Type B pancreatic cell (in vitro differentiated cells): ENCODE measurements around the gene DYRK4. TPM values are rescaled to one million over a fixed set of nuclear protein-coding genes. Genes with fewer than 3 reads are reported as not detected.

ENCODE experiments used
- DNase-seq: peaks from one replicate; pipeline ENCODE4 v3.0.0; 2021; ENCODE audit warnings: mixed read lengths; ENCODE audit not compliant: unreplicated experiment; ENCODE audit errors: extremely low spot score
- H3K27ac Mint-ChIP-seq: 2 replicates; pipeline ENCODE4 v1.8.0; 2021; ENCODE audit warnings: mild to moderate bottlenecking, mixed read lengths
- H3K27me3 Mint-ChIP-seq: 2 replicates; pipeline ENCODE4 v1.8.0; 2021; ENCODE audit warnings: mixed read lengths
- H3K36me3 Mint-ChIP-seq: 2 replicates; pipeline ENCODE4 v1.8.0; 2021; ENCODE audit warnings: mixed read lengths
- H3K4me1 Mint-ChIP-seq: one replicate; pipeline ENCODE4 v1.8.0; 2021; ENCODE audit warnings: mixed read lengths; ENCODE audit not compliant: unreplicated experiment
- H3K4me3 Mint-ChIP-seq: 2 replicates; pipeline ENCODE4 v1.8.0; 2021; ENCODE audit warnings: mild to moderate bottlenecking, mixed read lengths
- H3K9me3 Mint-ChIP-seq: 2 replicates; pipeline ENCODE4 v1.8.0; 2021; ENCODE audit warnings: mixed read lengths
- total RNA-seq: library from RNA; stranded (reverse); gene quantifications from 2 replicates; pipeline ENCODE4 v1.2.1, GENCODE V29; 2021; ENCODE audit warnings: low replicate concordance
- TF ChIP-seq, protein P1 (sequence below): fragments of 200-600 bp; sonication (generic); conservative IDR thresholded peaks from 2 replicates; pipeline ENCODE4 v1.5.0; 2021; ENCODE audit warnings: antibody characterized with exemption, mild to moderate bottlenecking

The DYRK4 gene
- total RNA-seq, 1 donor from 2014 or later: 31.6 TPM

DNA sequence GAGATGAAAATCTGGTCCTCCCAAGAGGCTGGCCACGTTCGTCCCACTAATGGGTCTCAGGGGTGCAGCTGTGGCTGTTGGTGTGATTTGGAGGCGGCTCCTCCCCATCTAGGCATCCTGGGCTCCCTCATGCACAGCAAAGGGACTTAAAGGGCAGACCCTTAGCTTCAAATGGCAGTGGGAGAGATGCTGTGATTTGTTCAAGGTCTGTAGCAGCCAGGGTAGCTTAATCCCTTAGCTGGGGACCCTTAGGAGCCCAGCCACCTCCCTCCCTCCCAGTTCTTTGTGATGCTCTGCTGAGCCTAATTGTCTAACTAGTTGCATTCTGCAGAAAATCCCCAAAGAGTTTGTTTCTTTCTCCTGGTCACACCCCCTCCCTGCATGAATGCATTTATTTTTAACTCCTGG lies 18.3 kb downstream of the DYRK4 start:
- Mint-ChIP-seq H3K4me1 (no peaks in the 10 kb centered on the region), H3K9me3 (no peaks in the 10 kb centered on the region), H3K36me3 (no peaks in the 10 kb centered on the region), H3K4me3 (no peak overlapping the region), H3K27me3 (peaks cover 52% of the 10 kb centered on the region), H3K27ac (no peak overlapping the region)
- no peak for DNase-seq
- TF ChIP-seq, protein P1, sequence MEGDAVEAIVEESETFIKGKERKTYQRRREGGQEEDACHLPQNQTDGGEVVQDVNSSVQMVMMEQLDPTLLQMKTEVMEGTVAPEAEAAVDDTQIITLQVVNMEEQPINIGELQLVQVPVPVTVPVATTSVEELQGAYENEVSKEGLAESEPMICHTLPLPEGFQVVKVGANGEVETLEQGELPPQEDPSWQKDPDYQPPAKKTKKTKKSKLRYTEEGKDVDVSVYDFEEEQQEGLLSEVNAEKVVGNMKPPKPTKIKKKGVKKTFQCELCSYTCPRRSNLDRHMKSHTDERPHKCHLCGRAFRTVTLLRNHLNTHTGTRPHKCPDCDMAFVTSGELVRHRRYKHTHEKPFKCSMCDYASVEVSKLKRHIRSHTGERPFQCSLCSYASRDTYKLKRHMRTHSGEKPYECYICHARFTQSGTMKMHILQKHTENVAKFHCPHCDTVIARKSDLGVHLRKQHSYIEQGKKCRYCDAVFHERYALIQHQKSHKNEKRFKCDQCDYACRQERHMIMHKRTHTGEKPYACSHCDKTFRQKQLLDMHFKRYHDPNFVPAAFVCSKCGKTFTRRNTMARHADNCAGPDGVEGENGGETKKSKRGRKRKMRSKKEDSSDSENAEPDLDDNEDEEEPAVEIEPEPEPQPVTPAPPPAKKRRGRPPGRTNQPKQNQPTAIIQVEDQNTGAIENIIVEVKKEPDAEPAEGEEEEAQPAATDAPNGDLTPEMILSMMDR: no peak

DNA sequence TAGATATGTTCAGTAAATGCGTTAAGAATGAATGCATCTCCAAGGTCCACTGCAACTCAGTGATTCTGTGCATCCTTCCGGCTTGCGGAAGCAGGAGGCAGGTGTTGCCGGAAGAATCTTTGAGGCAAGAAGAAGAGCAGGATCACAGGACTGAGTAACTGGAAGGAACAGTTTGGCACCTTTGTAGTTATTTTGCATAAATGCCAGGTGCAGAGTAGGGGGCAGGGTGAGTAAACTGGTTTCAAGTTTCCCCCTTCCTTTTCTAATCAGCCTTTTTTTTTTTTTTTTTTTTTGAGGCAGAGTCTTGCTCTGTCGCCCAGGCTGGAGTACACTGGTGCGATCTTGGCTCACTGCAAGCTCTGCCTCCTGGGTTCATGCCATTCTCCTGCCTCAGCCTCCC lies 22.3 kb downstream of the DYRK4 start:
- Mint-ChIP-seq H3K4me3 (no peak overlapping the region), H3K27me3 (peaks cover 62% of the 10 kb centered on the region), H3K27ac (no peak overlapping the region), H3K4me1 (no peaks in the 10 kb centered on the region), H3K36me3 (no peaks in the 10 kb centered on the region), H3K9me3 (no peaks in the 10 kb centered on the region)
- no peak for DNase-seq
- TF ChIP-seq, protein P1: no peak

DNA sequence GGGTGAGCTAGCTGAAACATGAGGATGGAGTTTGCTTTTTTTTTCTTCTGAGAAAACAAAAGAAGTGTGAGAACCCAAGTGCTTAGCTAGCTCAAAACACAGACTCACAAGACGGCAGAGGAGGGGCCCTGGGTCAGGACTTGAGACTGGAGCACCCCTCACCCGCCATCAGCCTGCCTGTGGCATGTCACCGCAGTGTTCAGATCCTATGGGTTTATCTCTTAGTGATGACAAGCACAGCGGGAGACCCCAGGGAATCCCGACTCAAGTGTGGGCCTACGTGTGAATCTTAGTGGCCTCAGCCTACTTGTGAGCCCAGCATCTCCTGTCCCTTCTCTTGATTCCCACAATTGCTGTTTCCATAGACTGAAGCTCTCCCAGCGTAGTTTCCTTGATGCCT lies 22.9 kb downstream of the DYRK4 start:
- TF ChIP-seq, protein P1: no peak
- no peak overlapping the region for H3K27ac Mint-ChIP-seq
- no peak for DNase-seq
- H3K27me3 Mint-ChIP-seq: peaks cover 65% of the 10 kb centered on the region
- no peaks in the 10 kb centered on the region for H3K36me3 Mint-ChIP-seq
- H3K4me3 Mint-ChIP-seq: no peak overlapping the region
- no peaks in the 10 kb centered on the region for H3K9me3 Mint-ChIP-seq
- H3K4me1 Mint-ChIP-seq: no peaks in the 10 kb centered on the region

DNA sequence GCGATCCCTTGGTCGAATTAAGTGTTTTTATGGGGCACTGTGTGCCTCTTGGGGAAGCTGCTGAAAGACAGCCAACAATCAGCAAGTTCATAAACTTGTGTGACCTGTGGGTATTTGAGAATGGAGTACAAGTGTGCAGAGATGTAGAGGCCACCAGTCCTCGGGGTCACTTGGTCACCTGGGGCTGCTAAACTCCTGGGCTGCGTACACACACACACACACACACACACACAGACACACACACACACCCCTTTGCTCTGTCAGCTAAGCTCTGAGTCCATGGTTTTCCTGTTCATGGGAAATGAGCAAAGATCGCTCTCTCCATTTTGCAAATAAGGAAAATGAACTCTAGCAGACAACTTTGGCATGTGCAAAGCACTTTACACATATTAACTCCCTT lies 24.5 kb downstream of the DYRK4 start:
- TF ChIP-seq, protein P1: no peak
- H3K4me1 Mint-ChIP-seq: no peaks in the 10 kb centered on the region
- H3K27ac Mint-ChIP-seq: no peak overlapping the region
- no peaks in the 10 kb centered on the region for H3K9me3 Mint-ChIP-seq
- peaks cover 62% of the 10 kb centered on the region for H3K27me3 Mint-ChIP-seq
- no peak for DNase-seq
- H3K36me3 Mint-ChIP-seq: no peaks in the 10 kb centered on the region
- no peak overlapping the region for H3K4me3 Mint-ChIP-seq

DNA sequence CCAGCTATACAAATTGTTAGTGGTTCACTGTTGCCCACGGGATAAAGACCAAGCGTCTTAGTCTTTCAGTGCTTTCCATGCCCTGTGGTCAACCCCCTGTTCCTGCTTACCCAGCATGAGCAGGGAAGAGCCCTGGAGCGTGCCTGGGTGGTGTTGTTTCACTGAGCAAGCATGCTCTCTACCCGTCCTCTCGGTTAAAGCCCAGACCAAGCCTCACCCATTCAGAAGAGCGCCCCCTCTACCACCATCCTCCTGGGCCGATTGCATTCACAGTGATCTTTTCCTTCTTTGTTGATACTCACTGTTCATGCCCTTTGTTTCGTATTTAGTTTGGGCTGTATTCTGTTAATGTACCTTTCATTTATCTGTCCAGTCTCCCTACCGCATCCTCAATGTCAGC lies 25.1 kb downstream of the DYRK4 start:
- H3K4me1 Mint-ChIP-seq: no peaks in the 10 kb centered on the region
- H3K27me3 Mint-ChIP-seq: peaks cover 65% of the 10 kb centered on the region
- no peak overlapping the region for H3K4me3 Mint-ChIP-seq
- H3K36me3 Mint-ChIP-seq: no peaks in the 10 kb centered on the region
- no peak for DNase-seq
- H3K27ac Mint-ChIP-seq: no peak overlapping the region
- TF ChIP-seq, protein P1: no peak
- no peaks in the 10 kb centered on the region for H3K9me3 Mint-ChIP-seq

DNA sequence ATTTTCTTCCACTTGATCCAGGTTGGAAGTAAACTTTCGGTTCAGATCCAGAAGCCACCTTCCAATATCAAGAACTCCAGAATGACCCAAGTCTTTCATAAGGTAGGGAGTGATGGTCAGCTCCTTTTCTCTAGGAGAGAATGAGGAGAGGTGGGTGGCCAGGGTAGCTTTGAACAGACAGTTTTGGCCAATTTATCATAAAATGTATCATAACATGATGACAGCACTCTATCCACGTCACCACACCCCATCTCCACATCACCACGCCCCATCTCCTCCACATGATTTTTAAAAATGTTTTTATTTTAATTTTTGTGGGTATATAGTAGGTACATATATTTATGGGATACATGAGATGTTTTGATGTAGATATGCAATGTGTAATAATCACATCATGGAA lies 26.9 kb downstream of the DYRK4 start:
- Mint-ChIP-seq H3K27me3 (peaks cover 70% of the 10 kb centered on the region), H3K4me3 (no peak overlapping the region), H3K27ac (no peak overlapping the region), H3K9me3 (no peaks in the 10 kb centered on the region), H3K36me3 (no peaks in the 10 kb centered on the region), H3K4me1 (no peaks in the 10 kb centered on the region)
- TF ChIP-seq, protein P1: no peak
- DNase-seq: no peak
